ENCODE results near the gene CCNA2. TPM values are rescaled to one million over a fixed set of nuclear protein-coding genes. Genes with fewer than 3 reads are reported as not detected.
A peak's percentile ranks its signal among the peaks of the same experiment; 100 is the strongest.

Gene CCNA2
- total RNA-seq: 1 to 10 TPM; 1.4 to 8.8 TPM
- 1 to 10 TPM; 1.5 to 2.0 TPM for polyA plus RNA-seq
- long read RNA-seq, donor 1, transcript CCNA2-201 (8 exons, 2,797 nt): major isoform, 16 of 21 reads
- long read RNA-seq, donor 1, partial matches to known transcripts: 5 of 21 reads
- long read RNA-seq, donor 1, other reads (novel, unspliced or antisense): 0 of 21 reads
- long read RNA-seq, donor 2, partial matches to known transcripts: 5 of 5 reads
- long read RNA-seq, donor 2, other reads (novel, unspliced or antisense): 0 of 5 reads
- long read RNA-seq, donor 3, partial matches to known transcripts: 0 of 4 reads
- long read RNA-seq, donor 3, other reads (novel, unspliced or antisense): 0 of 4 reads
- long read RNA-seq, donor 4, partial matches to known transcripts: 0 of 3 reads
- long read RNA-seq, donor 4, other reads (novel, unspliced or antisense): 0 of 3 reads
- long read RNA-seq, donor 5, transcript CCNA2-201 (8 exons, 2,797 nt): major isoform, 13 of 42 reads
- long read RNA-seq, donor 5, partial matches to known transcripts: 29 of 42 reads
- long read RNA-seq, donor 5, other reads (novel, unspliced or antisense): 0 of 42 reads

DNA sequence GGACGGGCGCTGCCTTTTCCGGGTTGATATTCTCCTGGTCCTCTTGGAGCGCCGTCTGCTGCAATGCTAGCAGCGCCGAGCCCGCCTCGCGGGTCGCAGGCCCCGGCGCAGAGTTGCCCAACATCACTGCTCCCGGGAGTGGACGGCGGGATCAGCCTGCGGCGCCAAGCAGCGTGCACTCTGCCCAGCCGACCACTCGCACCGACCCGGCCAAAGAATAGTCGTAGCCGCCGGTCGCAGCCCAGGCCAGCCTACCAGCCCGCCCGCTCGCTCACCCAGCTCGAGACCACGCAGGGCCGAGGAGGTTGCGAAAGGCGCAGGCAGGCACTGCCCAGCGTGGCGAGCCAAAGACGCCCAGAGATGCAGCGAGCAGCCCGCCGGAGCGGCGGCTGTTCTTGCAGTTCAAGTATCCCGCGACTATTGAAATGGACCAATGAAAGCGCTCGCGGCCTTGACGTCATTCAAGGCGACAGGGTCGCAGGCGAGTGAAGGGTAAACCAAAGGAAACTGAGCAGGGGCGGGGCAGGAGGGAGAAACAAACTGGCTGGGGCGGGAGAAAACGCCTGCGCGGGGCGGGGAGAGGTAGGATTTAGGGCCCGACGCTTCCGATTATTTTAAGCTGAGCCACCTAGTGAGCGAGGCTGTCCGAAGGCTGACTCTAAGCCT lies at the start of gene CCNA2:
CCNA2 (minus strand) TSS at position 379 of the 666 bp plus-strand sequence; CDS start at position 124, 255 bp downstream.
- Histone ChIP-seq H3K36me3 (ENCODE audit: control insufficient read depth in 4 of 4, insufficient read depth in 4 of 4, low read length in 4 of 4) (peaks cover 2 to 14% (median 5%) of the 10 kb centered on the region in 4 donors), H3K9ac (ENCODE audit: insufficient read depth in 1 of 2, low read length in 2 of 2) (peak within 1 kb of the TSS; percentile 86 to 96), H3K9me3 (ENCODE audit: control insufficient read depth in 4 of 4, insufficient read depth in 3 of 4, low read length in 3 of 4) (no peaks in the 10 kb centered on the region), H3K27me3 (ENCODE audit: control insufficient read depth in 3 of 3, insufficient read depth in 3 of 3, low read length in 2 of 3) (no peaks in the 10 kb centered on the region), H3K4me3 (peak within 1 kb of the TSS; percentile 65), H3K4me1 (ENCODE audit: control insufficient read depth in 5 of 5, insufficient read depth in 5 of 5, low read length in 5 of 5) (peaks cover 0 to 28% (median 2%) of the 10 kb centered on the region in 5 donors), H3K27ac (ENCODE audit: low read depth in 1 of 2, low read length in 1 of 2) (peak within 1 kb of the TSS in 1 of 2 donors; percentile 89)
- DNase-seq (peak; percentile 98 to 99 (median 99)), ATAC-seq (ENCODE audit: insufficient read depth, low FRiP score) (peak; percentile 100)
- 0 to 1% methylated on average over 54 to 63 of the region's 63 CpGs for WGBS, 2 donors
- TF ChIP-seq, protein P1, sequence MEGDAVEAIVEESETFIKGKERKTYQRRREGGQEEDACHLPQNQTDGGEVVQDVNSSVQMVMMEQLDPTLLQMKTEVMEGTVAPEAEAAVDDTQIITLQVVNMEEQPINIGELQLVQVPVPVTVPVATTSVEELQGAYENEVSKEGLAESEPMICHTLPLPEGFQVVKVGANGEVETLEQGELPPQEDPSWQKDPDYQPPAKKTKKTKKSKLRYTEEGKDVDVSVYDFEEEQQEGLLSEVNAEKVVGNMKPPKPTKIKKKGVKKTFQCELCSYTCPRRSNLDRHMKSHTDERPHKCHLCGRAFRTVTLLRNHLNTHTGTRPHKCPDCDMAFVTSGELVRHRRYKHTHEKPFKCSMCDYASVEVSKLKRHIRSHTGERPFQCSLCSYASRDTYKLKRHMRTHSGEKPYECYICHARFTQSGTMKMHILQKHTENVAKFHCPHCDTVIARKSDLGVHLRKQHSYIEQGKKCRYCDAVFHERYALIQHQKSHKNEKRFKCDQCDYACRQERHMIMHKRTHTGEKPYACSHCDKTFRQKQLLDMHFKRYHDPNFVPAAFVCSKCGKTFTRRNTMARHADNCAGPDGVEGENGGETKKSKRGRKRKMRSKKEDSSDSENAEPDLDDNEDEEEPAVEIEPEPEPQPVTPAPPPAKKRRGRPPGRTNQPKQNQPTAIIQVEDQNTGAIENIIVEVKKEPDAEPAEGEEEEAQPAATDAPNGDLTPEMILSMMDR (IDR thresholded peaks at IDR 0.05; ENCODE audit: control extremely low read depth, extremely low read depth): no peak

DNA sequence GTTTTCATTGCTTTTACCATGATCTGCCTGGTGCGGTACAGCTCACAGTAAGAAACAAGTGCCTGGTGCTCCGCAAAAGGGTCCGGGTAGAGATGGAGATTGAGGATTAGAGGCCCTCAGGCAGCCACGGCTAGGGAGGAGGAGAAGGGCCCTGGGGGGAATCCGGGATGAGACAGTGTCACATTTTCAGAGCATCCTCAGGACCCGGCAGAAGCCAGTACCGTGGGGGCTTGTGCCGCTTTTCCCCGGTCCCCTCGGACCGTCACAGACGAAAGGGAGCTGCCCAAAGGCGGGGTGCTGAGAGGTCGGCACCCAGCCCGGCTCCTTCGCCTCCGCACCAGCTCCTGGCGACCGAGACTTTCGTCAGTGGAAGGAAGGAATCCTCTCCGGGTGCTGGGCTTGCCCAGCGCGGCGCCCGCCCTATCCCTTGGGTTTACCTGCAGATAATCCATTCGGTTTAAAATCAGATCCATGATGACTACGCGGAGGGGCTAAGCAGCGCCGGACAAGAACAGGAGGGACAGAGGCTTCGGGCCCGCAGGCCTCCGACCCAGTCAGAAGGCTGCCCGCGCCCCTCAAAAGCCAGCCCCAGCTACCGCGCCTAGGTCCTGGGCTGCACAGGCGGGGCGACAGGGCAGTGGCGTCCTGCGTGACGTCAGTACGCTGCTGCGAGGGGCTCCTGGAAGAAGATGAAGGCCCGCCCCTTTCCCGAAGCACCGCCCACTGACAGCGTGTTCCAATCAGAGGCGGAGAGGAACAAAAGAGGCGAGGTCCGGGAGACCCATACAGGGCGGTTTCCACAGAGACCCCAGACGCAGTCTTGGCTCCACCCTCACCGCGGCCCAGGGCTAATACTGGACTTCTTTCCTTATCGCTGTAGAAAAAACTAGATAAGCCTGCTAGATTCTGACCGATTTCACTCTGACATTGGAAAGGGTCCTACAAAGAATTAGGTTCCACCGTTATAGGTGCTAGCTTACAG lies 46.4 kb upstream of the CCNA2 start, which contains the start of gene BBS7:
BBS7 (minus strand) TSS at position 634 of the 982 bp plus-strand sequence; CDS start at position 473, 161 bp downstream.
- DNase-seq (peak; percentile 99), ATAC-seq (ENCODE audit: insufficient read depth, low FRiP score) (peak; percentile 99)
- H3K9me3 ChIP-seq (ENCODE audit: control insufficient read depth in 4 of 4, insufficient read depth in 3 of 4, low read length in 3 of 4): no peaks in the 10 kb centered on the region
- 0 to 1% methylated on average over 58 of the region's 58 CpGs for WGBS, 2 donors
- H3K36me3 ChIP-seq (ENCODE audit: control insufficient read depth in 4 of 4, insufficient read depth in 4 of 4, low read length in 4 of 4): peaks cover 0 to 11% (median 0%) of the 10 kb centered on the region in 4 donors
- peak within 1 kb of the TSS; percentile 63 to 88 for H3K27ac ChIP-seq (ENCODE audit: low read depth in 1 of 2, low read length in 1 of 2)
- peak within 1 kb of the TSS; percentile 82 to 93 for H3K9ac ChIP-seq (ENCODE audit: insufficient read depth in 1 of 2, low read length in 2 of 2)
- TF ChIP-seq, protein P1 (IDR thresholded peaks at IDR 0.05; ENCODE audit: control extremely low read depth, extremely low read depth): no peak
- H3K4me1 ChIP-seq (ENCODE audit: control insufficient read depth in 5 of 5, insufficient read depth in 5 of 5, low read length in 5 of 5): peaks cover 0 to 10% (median 2%) of the 10 kb centered on the region in 5 donors
- no peaks in the 10 kb centered on the region for H3K27me3 ChIP-seq (ENCODE audit: control insufficient read depth in 3 of 3, insufficient read depth in 3 of 3, low read length in 2 of 3)
- H3K4me3 ChIP-seq: peak within 1 kb of the TSS; percentile 55

DNA sequence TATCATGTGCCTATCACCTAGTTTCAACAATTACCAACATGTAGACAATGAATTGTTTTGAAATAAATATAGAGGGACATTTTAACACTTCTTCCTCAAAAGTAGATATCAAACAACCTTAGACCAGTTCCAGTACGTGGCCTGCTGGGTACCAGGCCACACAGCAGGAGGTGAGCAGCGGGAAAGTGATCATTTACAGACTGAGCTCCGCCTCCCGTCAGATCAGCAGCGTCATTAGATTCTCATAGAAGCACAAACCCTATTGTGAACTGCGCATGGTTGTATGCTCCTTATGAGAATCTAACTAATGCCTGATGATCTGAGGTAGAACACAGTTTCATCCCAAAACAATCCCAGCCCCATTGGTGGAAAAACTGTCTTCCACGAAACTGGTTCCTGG lies 40.1 kb upstream of the CCNA2 start:
- WGBS, 2 donors: 92% methylated on average over 7 of the region's 7 CpGs
- Histone ChIP-seq H3K36me3 (ENCODE audit: control insufficient read depth in 4 of 4, insufficient read depth in 4 of 4, low read length in 4 of 4) (peaks cover 0 to 16% (median 2%) of the 10 kb centered on the region in 4 donors), H3K27me3 (ENCODE audit: control insufficient read depth in 3 of 3, insufficient read depth in 3 of 3, low read length in 2 of 3) (no peaks in the 10 kb centered on the region), H3K9ac (ENCODE audit: insufficient read depth in 1 of 2, low read length in 2 of 2) (peak overlapping the region in 1 of 2 donors; percentile 32), H3K4me3 (no peak overlapping the region), H3K9me3 (ENCODE audit: control insufficient read depth in 4 of 4, insufficient read depth in 3 of 4, low read length in 3 of 4) (no peaks in the 10 kb centered on the region), H3K27ac (ENCODE audit: low read depth in 1 of 2, low read length in 1 of 2) (no peak overlapping the region), H3K4me1 (ENCODE audit: control insufficient read depth in 5 of 5, insufficient read depth in 5 of 5, low read length in 5 of 5) (no peaks in the 10 kb centered on the region)
- TF ChIP-seq, protein P1 (IDR thresholded peaks at IDR 0.05; ENCODE audit: control extremely low read depth, extremely low read depth): no peak
- DNase-seq (no peak), ATAC-seq (ENCODE audit: insufficient read depth, low FRiP score) (no peak)
